ENCODE measurements around the gene DOK4. TPM values are rescaled to one million over a fixed set of nuclear protein-coding genes. Genes with fewer than 3 reads are reported as not detected.
"Not testable (repeated sequence)": the region's sequence is repeated elsewhere in the genome, so short reads cannot be mapped to it uniquely, and the experiment has no call there.

DOK4 gene
- total RNA-seq, 1 experiment from 2014 or later = 122 TPM

- peak overlapping the region; percentile 19 for H3K27ac Mint-ChIP-seq (ENCODE audit: unreplicated experiment)
- intact Hi-C loops (cut with micrococcal nuclease; ENCODE audit: unreplicated experiment) = no loop called here
- H3K36me3 Mint-ChIP-seq (ENCODE audit: insufficient read depth, unreplicated experiment) = no peaks in the 10 kb centered on the region
- H3K27me3 Mint-ChIP-seq (ENCODE audit: insufficient read depth, unreplicated experiment) = no peaks in the 10 kb centered on the region
- no peak for DNase-seq
- H3K4me1 Mint-ChIP-seq (ENCODE audit: low read depth, unreplicated experiment) = peaks cover 7% of the 10 kb centered on the region
- Histone ChIP-seq H3K9me3 (no peaks in the 10 kb centered on the region), H3K36me3 (ENCODE audit: control insufficient read depth, insufficient read depth, low read length) (no peaks in the 10 kb centered on the region), H3K27me3 (replicated peaks; ENCODE audit: control insufficient read depth, insufficient read depth, low read length) (no peaks in the 10 kb centered on the region), H3K4me3 (ENCODE audit: low read depth, low read length) (no peak overlapping the region), H3K4me1 (no peaks in the 10 kb centered on the region; the same call in 1 of the 2 replicates)
- H3K9me3 Mint-ChIP-seq (ENCODE audit: unreplicated experiment) = no peaks in the 10 kb centered on the region
- BruUV-seq (replicated peaks) = no TSS peak
- no peak for TF ChIP-seq CTCF (IDR thresholded peaks at IDR 0.05; ENCODE audit: insufficient read depth in 1 of 2, low read depth in 1 of 2, low read length in 1 of 2, severe bottlenecking in 1 of 2, unreplicated experiment in 1 of 2)
- ChIA-PET CTCF (no interaction called here), POLR2A (no interaction called here)
- H3K4me3 Mint-ChIP-seq (ENCODE audit: unreplicated experiment) = no peak overlapping the region
Measured at GRCh38 chr16:57500578-57501111, 14.4 kb upstream of the DOK4 start.

DNA sequence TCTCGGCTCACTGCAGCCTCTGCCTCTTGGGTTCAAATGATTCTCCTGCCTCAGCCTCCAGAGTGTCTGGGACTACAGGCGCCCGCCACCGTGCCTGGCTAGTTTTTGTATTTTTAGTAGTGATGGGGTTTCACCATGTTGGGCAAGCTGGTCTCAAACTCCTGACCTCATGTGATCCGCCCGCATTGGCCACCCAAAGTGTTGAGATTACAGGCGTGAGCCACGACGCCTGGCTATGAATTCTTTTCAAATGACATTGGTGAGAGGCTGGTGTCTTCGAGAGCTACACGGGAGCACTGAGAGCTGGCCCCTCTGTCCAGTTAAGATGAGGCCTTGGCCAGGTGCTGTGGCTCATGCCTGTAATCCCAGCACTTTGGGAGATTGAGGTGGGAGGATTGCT, 13.6 kb upstream of the DOK4 start:
- BruUV-seq (replicated peaks); H3K9me3 Mint-ChIP-seq (ENCODE audit: unreplicated experiment); H3K36me3 ChIP-seq (ENCODE audit: control insufficient read depth, insufficient read depth, low read length); intact Hi-C loops (cut with micrococcal nuclease; ENCODE audit: unreplicated experiment); POLR2A ChIA-PET; H3K27ac Mint-ChIP-seq (ENCODE audit: unreplicated experiment); H3K36me3 Mint-ChIP-seq (ENCODE audit: insufficient read depth, unreplicated experiment); DNase-seq; H3K4me3 Mint-ChIP-seq (ENCODE audit: unreplicated experiment); H3K9me3 ChIP-seq; H3K4me1 ChIP-seq; H3K4me3 ChIP-seq (ENCODE audit: low read depth, low read length); H3K4me1 Mint-ChIP-seq (ENCODE audit: low read depth, unreplicated experiment); H3K27me3 Mint-ChIP-seq (ENCODE audit: insufficient read depth, unreplicated experiment); H3K27me3 ChIP-seq (replicated peaks; ENCODE audit: control insufficient read depth, insufficient read depth, low read length): not testable (repeated sequence)
- CTCF ChIA-PET = interaction anchor here (0.6 kb wide), 1 partner anchor 36 kb away, joined by 5 read pairs; the partner anchor contains the start of gene CCDC102A

DNA sequence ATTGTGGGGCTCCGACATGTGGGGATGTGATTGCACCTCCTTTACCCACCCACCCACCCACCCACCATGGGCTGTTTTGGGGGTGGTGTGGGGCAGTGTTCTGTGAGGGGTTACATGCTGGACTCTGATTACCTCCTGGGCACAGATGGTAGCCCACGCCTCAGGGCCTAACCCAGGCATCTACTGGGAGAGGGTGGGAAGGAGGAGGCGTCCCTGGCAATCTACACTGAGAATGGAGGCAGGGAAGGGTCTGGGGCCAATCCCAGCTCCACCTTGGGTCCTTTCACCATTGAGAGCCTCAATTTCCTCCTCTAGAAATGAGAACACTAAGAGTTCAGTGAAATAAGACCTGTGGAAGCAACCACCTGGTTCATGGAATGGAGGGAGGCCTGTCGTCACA, 11.7 kb upstream of the DOK4 start:
- no peak overlapping the region for H3K4me3 Mint-ChIP-seq (ENCODE audit: unreplicated experiment)
- TF ChIP-seq CTCF (IDR thresholded peaks at IDR 0.05; ENCODE audit: insufficient read depth in 1 of 2, low read depth in 1 of 2, low read length in 1 of 2, severe bottlenecking in 1 of 2, unreplicated experiment in 1 of 2) = no peak
- DNase-seq = no peak
- no peaks in the 10 kb centered on the region for H3K9me3 Mint-ChIP-seq (ENCODE audit: unreplicated experiment)
- ChIA-PET CTCF (no interaction called here), POLR2A (no interaction called here)
- no TSS peak for BruUV-seq (replicated peaks)
- H3K27me3 Mint-ChIP-seq (ENCODE audit: insufficient read depth, unreplicated experiment) = no peaks in the 10 kb centered on the region
- H3K9me3 ChIP-seq = no peaks in the 10 kb centered on the region
- no peaks in the 10 kb centered on the region for H3K36me3 Mint-ChIP-seq (ENCODE audit: insufficient read depth, unreplicated experiment)
- H3K27me3 ChIP-seq (replicated peaks; ENCODE audit: control insufficient read depth, insufficient read depth, low read length) = no peaks in the 10 kb centered on the region
- no peak overlapping the region for H3K4me3 ChIP-seq (ENCODE audit: low read depth, low read length)
- H3K4me1 Mint-ChIP-seq (ENCODE audit: low read depth, unreplicated experiment) = peaks cover 7% of the 10 kb centered on the region
- no peaks in the 10 kb centered on the region; the same call in 1 of the 2 replicates for H3K4me1 ChIP-seq
- H3K36me3 ChIP-seq (ENCODE audit: control insufficient read depth, insufficient read depth, low read length) = no peaks in the 10 kb centered on the region
- intact Hi-C loops (cut with micrococcal nuclease; ENCODE audit: unreplicated experiment) = no loop called here
- H3K27ac Mint-ChIP-seq (ENCODE audit: unreplicated experiment) = no peak overlapping the region

DNA sequence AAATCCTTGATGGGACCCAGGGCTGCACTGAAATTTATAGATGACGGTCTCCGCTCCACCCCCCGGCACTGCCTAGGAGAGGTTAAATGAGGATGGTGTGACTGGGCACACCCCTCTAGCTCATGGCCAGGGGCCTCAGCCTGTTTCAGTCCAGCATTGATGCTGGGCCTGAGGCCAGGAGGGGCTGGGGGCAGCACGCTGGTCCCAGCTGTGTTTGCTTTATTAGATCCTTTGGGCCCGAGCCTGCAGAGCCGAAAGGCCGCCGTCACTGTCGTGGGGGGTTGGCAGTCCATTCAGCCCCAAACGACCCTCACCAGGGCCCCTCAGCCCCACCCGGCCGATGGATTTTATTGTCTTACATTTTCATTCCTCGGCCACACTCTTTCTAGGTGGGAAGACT, 10.8 kb upstream of the DOK4 start:
- no peaks in the 10 kb centered on the region for H3K36me3 ChIP-seq (ENCODE audit: control insufficient read depth, insufficient read depth, low read length)
- intact Hi-C loops (cut with micrococcal nuclease; ENCODE audit: unreplicated experiment) = no loop called here
- BruUV-seq (replicated peaks) = no TSS peak
- Mint-ChIP-seq H3K36me3 (ENCODE audit: insufficient read depth, unreplicated experiment) (no peaks in the 10 kb centered on the region), H3K4me3 (ENCODE audit: unreplicated experiment) (no peak overlapping the region), H3K4me1 (ENCODE audit: low read depth, unreplicated experiment) (peaks cover 2% of the 10 kb centered on the region), H3K27ac (ENCODE audit: unreplicated experiment) (no peak overlapping the region), H3K27me3 (ENCODE audit: insufficient read depth, unreplicated experiment) (no peaks in the 10 kb centered on the region), H3K9me3 (ENCODE audit: unreplicated experiment) (no peaks in the 10 kb centered on the region)
- no peaks in the 10 kb centered on the region for H3K27me3 ChIP-seq (replicated peaks; ENCODE audit: control insufficient read depth, insufficient read depth, low read length)
- DNase-seq = no peak
- H3K4me1 ChIP-seq = no peaks in the 10 kb centered on the region; the same call in 1 of the 2 replicates
- no peaks in the 10 kb centered on the region for H3K9me3 ChIP-seq
- no peak for TF ChIP-seq CTCF (IDR thresholded peaks at IDR 0.05; ENCODE audit: insufficient read depth in 1 of 2, low read depth in 1 of 2, low read length in 1 of 2, severe bottlenecking in 1 of 2, unreplicated experiment in 1 of 2)
- H3K4me3 ChIP-seq (ENCODE audit: low read depth, low read length) = no peak overlapping the region
- POLR2A ChIA-PET = no interaction called here
- CTCF ChIA-PET = interaction anchor here (0.6 kb wide), 1 partner anchor 11 kb away, joined by 5 read pairs; the partner anchor contains the start of gene DOK4
